Spleen (tissue), 7 donors: ENCODE data around the gene MORC1.

Source experiments
- POLR2A ChIP-seq, 3 donors: fragments of 450-650 bp; IDR thresholded peaks; one replicate each; pipeline ENCODE4 v1.5.1; 2017; ENCODE audit warnings: antibody characterized with exemption in 3 of 3, mild to moderate bottlenecking in 1 of 3
- POLR2AphosphoS5 ChIP-seq, 3 donors: sonication (generic); formaldehyde crosslinking; IDR thresholded peaks; one replicate each; pipeline ENCODE4 v1.5.1; 2017; ENCODE audit warnings: antibody characterized with exemption in 3 of 3
- TF ChIP-seq, protein P1 (sequence below), 11 experiments: fragments of 200-600 bp in 7 of 11; fragments of 450-650 bp in 4 of 11; sonication (generic) in 4 of 11; IDR thresholded peaks in 8 of 11; conservative IDR thresholded peaks in 3 of 11; 1 replicate in 7 of 11; 2 replicates in 4 of 11; pipeline versions ENCODE4 v1.4.0 to v1.8.0; 2016 to 2021; ENCODE audit warnings: antibody characterized with exemption in 11 of 11, inconsistent platforms in 4 of 11, mild to moderate bottlenecking in 1 of 11
- donor health status: DM: no; HTN: no; CAD: no; lungs with moderate emphysema.
- donor health status: DM: no; HTN: no; CAD: no.
- donor health status: DM: no; HTN: no; CAD: no.

DNA sequence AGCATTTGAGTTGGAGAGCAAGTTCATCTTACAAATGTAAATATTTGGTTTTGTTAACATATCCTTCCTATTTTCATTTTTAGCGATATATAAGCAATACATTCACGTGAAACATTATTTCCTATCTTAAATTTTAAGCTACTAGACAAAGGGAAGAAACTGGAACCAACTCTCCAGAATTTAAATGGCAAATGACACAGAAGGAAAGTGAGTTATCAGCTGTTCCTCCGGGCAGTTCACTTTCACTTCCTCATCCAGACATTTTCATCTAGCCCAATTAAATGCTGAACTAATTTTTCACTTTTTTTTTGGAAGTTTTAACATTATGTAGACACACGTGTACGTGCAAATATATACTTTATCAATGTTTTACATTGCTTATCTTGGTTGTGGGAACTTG lies 58.7 kb downstream of the MORC1 start:
- TF ChIP-seq, protein P1, sequence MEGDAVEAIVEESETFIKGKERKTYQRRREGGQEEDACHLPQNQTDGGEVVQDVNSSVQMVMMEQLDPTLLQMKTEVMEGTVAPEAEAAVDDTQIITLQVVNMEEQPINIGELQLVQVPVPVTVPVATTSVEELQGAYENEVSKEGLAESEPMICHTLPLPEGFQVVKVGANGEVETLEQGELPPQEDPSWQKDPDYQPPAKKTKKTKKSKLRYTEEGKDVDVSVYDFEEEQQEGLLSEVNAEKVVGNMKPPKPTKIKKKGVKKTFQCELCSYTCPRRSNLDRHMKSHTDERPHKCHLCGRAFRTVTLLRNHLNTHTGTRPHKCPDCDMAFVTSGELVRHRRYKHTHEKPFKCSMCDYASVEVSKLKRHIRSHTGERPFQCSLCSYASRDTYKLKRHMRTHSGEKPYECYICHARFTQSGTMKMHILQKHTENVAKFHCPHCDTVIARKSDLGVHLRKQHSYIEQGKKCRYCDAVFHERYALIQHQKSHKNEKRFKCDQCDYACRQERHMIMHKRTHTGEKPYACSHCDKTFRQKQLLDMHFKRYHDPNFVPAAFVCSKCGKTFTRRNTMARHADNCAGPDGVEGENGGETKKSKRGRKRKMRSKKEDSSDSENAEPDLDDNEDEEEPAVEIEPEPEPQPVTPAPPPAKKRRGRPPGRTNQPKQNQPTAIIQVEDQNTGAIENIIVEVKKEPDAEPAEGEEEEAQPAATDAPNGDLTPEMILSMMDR (IDR thresholded peaks at IDR 0.05 in 8 of 11, conservative IDR thresholded peaks at IDR 0.05 in 3 of 11), result no peak
- no peak for TF ChIP-seq POLR2A (IDR thresholded peaks at IDR 0.05)
- TF ChIP-seq POLR2AphosphoS5 (IDR thresholded peaks at IDR 0.05), result no peak
